Non-pigmented ciliary epithelial cell (primary cell): ENCODE results near the gene NXT1.
"Not testable (repeated sequence)": the region's sequence is repeated elsewhere in the genome, so short reads cannot be mapped to it uniquely, and the experiment has no call there.

ENCODE experiments used
- DNase-seq: peaks from one replicate; pipeline ENCODE4 v3.0.0-alpha.2; 2010; ENCODE audit warnings: low read depth

The NXT1 gene

GRCh38 chr20:23350196-23350903, at the start of gene NXT1:
Gene NXT1 (plus strand): TSS chr20:23350791. CDS start chr20:23354042, 3,251 bp downstream.
- DNase-seq: peak; percentile 96

- no peak for DNase-seq
These were observed 49.0 kb upstream of the NXT1 start for GRCh38 chr20:23301436-23302050.

GRCh38 chr20:23302386-23302785, 48.2 kb upstream of the NXT1 start:
- DNase-seq: no peak

DNA sequence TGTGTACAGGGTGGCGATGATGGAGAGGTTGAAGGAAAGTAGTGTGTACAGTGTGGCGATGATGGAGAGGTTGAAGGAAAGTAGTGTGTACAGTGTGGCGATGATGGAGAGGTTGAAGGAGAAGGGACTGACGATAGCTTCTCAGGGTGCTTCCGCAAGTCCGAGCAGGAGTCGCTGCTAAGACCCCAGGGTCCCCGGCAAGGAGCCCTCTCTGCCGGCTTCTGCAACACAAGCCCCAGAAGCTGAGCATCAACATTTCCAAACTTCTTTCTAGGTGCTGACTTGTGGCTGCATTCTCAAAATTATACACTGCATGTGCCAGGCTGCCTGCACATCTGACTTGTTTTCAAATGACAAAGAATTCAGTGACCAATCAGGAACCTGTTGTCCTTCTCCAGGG, 47.8 kb upstream of the NXT1 start:
- no peak for DNase-seq

DNA sequence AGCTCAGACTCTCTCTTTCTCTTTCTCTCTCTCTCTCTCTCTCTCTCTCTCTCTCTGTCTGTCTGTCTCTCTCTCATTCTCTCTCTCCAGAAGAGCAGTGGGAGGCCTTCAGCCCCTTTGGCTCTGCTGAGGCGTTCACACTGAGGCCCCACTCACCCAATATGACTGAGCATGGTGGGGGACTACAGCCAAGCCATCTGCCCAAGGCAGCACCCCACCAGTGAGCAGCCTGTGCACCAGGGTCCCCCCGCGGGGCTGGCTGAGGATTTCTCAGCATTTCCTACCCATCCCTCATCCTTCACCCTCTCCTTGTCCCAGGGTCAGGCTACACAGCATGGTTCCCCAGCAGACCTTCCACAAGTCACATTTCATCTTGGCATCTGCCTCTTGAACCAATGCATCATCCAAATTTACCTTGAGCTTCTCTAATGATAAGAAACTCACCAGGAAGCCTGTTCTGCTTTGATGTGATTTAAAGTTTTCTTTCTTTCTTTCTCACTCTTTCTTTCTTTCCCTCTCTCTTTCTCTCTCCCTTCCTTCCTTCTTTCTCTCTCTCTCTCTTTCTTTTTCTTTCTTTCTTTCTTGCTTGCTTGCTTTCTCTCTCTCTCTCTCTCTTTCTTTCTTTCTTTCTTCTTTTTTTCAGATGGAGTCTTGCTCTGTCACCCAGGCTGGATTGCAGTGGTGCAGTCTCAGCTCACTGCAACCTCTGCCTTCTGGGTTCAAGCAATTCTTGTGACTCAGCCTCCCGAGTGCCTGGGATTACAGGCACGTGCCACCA, 47.1 kb upstream of the NXT1 start:
- DNase-seq: no peak

GRCh38 chr20:23304616-23305015, 46.0 kb upstream of the NXT1 start:
- no peak for DNase-seq

GRCh38 chr20:23305098-23305497, 45.5 kb upstream of the NXT1 start:
- peak; percentile 28 for DNase-seq

DNA sequence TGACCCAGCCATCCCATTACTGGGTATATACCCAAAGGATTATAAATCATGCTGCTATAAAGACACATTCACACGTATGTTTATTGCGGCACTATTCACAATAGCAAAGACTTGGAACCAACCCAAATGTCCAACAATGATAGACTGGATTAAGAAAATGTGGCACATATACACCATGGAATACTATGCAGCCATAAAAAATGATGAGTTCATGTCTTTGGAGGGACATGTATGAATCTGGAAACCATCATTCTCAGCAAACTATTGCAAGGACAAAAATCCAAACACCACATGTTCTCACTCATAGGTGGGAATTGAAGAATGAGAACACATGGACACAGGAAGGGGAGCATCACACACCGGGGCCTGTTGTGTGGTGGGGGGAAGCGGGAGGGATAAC, 43.2 kb upstream of the NXT1 start:
- not testable (repeated sequence) for DNase-seq

DNA sequence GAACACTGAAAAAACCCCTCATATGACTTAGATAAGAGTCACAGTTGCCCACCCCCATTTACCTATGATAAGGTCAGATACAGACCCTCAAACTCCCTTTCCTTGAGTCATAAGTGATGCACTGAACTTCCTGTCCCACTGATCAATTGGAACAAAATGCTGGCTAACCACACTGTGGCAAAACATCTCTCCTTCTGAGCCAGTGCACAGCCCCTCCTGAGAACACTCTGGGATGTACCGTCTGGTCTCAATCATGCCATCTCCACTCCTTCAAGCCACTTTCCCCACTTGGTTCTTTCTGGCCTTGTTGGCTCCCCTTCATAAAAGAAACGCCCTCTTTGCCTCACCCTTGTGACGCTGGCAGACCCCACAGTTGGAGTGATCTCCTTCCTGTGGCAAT, 42.6 kb upstream of the NXT1 start:
- no peak for DNase-seq

GRCh38 chr20:23308908-23309307, 41.7 kb upstream of the NXT1 start:
- DNase-seq: no peak

DNA sequence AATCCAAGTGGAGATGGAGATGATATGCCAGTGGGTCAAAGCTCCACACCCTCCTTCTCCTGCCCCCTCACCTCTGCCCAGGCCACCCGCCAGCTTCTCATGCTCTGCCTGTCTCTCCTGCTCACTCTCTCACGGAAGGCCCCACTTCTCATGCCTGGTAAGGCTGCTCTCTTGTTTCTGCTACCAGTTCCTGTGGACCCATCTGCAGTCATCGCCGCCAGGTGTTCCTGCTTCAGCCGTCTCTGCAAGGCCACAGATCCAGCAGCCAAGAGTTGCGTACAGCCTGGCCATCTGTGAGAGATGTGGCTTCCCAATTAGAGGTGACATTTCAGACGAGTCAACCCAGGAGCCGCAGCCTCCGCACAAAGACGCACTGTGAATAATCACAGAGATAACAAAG, 40.8 kb upstream of the NXT1 start:
- no peak for DNase-seq

DNA sequence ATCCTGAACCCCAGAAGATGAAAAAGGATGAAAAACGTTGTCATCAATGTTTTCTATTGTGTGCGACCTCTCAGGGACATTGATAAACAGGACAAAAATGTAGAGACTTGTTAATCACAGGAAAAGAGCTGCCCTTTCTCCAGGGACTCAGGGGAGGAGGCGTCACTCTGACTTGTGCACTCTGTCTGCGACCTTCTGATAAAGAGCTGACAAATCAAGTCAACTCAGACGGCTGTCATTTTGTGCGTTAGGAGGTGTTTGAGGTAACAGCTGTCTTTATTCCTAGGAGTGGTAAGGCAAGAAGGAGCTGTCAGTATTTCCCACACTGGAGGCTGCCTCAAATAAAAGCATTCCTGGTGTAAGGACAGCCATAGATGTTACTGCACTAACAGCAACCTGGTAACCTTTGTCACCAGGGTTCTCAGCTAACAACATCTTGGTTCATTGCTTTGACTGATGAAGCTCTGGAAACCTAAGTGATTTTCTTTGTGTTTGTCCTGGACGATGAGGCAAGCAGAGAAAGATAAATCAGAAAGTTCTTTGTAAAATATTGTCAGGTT, 38.6 kb upstream of the NXT1 start:
- DNase-seq: no peak

DNA sequence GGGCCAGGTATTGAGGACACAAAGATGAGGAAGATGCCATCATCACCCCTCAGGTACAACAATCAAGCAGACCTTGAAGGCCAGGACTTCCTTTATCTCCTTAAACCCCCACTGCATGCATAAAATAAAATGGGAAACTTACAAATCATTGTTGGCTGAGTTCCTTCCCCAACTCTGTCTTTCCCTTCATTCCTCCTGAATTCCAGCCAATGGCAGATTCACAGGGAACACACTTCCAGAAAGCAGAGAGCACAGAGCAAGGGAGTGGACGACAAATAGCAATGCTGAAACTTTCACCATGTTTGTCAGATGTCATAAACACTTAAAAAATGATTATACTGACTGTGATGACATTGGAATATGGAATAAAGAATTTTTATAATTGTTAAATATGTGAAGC, 37.3 kb upstream of the NXT1 start:
- no peak for DNase-seq

GRCh38 chr20:23314699-23315098, 35.9 kb upstream of the NXT1 start:
- no peak for DNase-seq

- DNase-seq: no peak
These were observed 35.5 kb upstream of the NXT1 start for GRCh38 chr20:23315099-23315498.

DNA sequence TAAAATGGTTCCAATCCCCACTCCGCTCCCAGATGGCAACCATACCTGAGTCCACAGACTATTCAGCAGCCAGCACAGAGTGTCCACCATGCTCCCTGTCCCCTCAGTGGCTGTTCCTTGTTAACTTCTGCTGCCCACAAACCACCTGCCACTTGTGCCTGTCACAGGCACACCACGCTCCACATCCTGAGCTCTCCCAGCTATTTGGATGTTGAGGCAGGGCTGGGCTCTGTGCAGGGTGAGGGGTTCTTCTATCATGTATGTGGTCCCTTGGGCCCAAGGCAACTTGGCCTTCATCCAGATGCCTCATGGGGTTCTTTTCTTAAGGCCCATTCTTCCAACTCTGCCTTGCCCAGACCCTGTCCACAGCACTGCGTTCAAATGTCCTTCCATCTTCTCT, 34.0 kb upstream of the NXT1 start:
- no peak for DNase-seq

GRCh38 chr20:23317081-23317480, 33.5 kb upstream of the NXT1 start:
- no peak for DNase-seq

GRCh38 chr20:23318347-23318746, 32.2 kb upstream of the NXT1 start:
- DNase-seq: no peak

DNA sequence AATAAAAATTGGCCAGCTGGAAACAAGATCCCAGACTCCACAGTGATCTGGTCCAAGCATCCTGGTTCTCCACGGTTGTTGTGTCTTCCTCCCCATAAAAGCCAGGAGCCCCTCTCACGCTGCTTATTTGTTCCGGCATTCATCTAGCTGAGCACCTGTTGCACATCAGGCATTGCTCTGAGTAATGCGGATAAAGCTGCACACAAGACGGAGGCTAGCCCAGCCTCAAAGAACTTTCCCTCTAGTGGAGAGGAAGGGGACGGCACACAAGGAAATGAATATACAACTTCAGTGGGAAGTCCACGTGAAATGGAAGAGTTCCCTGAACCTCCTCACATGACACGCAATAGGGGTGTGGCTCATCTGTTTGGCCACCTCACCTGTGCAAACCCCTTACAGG, 30.3 kb upstream of the NXT1 start:
- DNase-seq: no peak

- DNase-seq: no peak
These were observed 25.5 kb upstream of the NXT1 start for GRCh38 chr20:23325107-23325506.

GRCh38 chr20:23326774-23327173, 23.8 kb upstream of the NXT1 start:
- DNase-seq: no peak

- DNase-seq: no peak
These were observed 22.8 kb upstream of the NXT1 start for GRCh38 chr20:23327617-23328333.
